ENCODE results near the gene KCTD8. TPM values are rescaled to one million over a fixed set of nuclear protein-coding genes. Genes with fewer than 3 reads are reported as not detected.

Gene KCTD8
- total RNA-seq, 2 experiments from 2014 or later: not detected

GRCh38 chr4:44287505-44287904 is 161.1 kb downstream of the KCTD8 start:
- Mint-ChIP-seq H3K27ac (no peak overlapping the region), H3K4me3 (no peak overlapping the region), H3K27me3 (ENCODE audit: low read depth) (no peaks in the 10 kb centered on the region), H3K4me1 (ENCODE audit: low read depth) (no peaks in the 10 kb centered on the region), H3K36me3 (ENCODE audit: low read depth) (no peaks in the 10 kb centered on the region), H3K9me3 (peaks cover 13% of the 10 kb centered on the region)
- DNase-seq: no peak
- intact Hi-C loops (cut with micrococcal nuclease): no loop called here
- CTCF ChIA-PET: no interaction called here

GRCh38 chr4:44279469-44279868 is 169.1 kb downstream of the KCTD8 start:
- no peaks in the 10 kb centered on the region for H3K27me3 Mint-ChIP-seq (ENCODE audit: low read depth)
- DNase-seq: no peak
- no peaks in the 10 kb centered on the region for H3K4me1 Mint-ChIP-seq (ENCODE audit: low read depth)
- H3K27ac Mint-ChIP-seq: no peak overlapping the region
- peaks cover 6% of the 10 kb centered on the region for H3K9me3 Mint-ChIP-seq
- CTCF ChIA-PET: no interaction called here
- intact Hi-C loops (cut with micrococcal nuclease): no loop called here
- H3K4me3 Mint-ChIP-seq: no peak overlapping the region
- no peaks in the 10 kb centered on the region for H3K36me3 Mint-ChIP-seq (ENCODE audit: low read depth)

GRCh38 chr4:44279066-44279465 is 169.5 kb downstream of the KCTD8 start:
- H3K36me3 Mint-ChIP-seq (ENCODE audit: low read depth): no peaks in the 10 kb centered on the region
- intact Hi-C loops (cut with micrococcal nuclease): no loop called here
- no peaks in the 10 kb centered on the region for H3K4me1 Mint-ChIP-seq (ENCODE audit: low read depth)
- H3K4me3 Mint-ChIP-seq: no peak overlapping the region
- no peak for DNase-seq
- peaks cover 5% of the 10 kb centered on the region for H3K9me3 Mint-ChIP-seq
- CTCF ChIA-PET: no interaction called here
- H3K27ac Mint-ChIP-seq: no peak overlapping the region
- no peaks in the 10 kb centered on the region for H3K27me3 Mint-ChIP-seq (ENCODE audit: low read depth)

- no peak overlapping the region for H3K27ac Mint-ChIP-seq
These were observed 191.1 kb downstream of the KCTD8 start for GRCh38 chr4:44257461-44257860.

DNA sequence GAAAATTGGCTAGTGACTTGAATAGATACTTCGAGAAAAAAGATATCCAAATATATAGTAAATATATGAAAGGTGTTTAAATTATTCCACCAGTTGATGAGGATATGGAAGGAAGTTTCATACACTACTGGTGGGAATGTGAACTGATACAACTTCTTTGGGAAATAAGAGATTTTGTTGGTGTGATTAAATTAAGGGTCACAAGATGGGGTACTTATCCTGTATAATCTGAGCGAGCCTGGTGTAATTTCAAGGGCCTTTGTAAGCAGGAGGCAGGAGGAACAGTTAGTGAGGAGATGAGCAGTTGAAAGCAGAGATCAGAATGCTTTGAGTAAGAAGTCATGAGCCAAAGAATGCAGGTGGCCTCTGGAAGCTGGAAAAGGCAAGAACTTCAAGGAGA is 192.2 kb downstream of the KCTD8 start:
- H3K4me3 Mint-ChIP-seq: no peak overlapping the region
- no peak for DNase-seq
- no peaks in the 10 kb centered on the region for H3K27me3 Mint-ChIP-seq (ENCODE audit: low read depth)
- H3K36me3 Mint-ChIP-seq (ENCODE audit: low read depth): no peaks in the 10 kb centered on the region
- CTCF ChIA-PET: no interaction called here
- peaks cover 4% of the 10 kb centered on the region for H3K9me3 Mint-ChIP-seq
- H3K27ac Mint-ChIP-seq: no peak overlapping the region
- intact Hi-C loops (cut with micrococcal nuclease): no loop called here
- H3K4me1 Mint-ChIP-seq (ENCODE audit: low read depth): no peaks in the 10 kb centered on the region

More at GRCh38 chr4:44257461-44257860, 191.1 kb downstream of the KCTD8 start:
- Mint-ChIP-seq H3K36me3 (ENCODE audit: low read depth) (no peaks in the 10 kb centered on the region), H3K9me3 (peaks cover 4% of the 10 kb centered on the region), H3K4me1 (ENCODE audit: low read depth) (no peaks in the 10 kb centered on the region), H3K4me3 (no peak overlapping the region), H3K27me3 (ENCODE audit: low read depth) (no peaks in the 10 kb centered on the region)
- DNase-seq: no peak
- CTCF ChIA-PET: no interaction called here
- intact Hi-C loops (cut with micrococcal nuclease): no loop called here

- H3K9me3 Mint-ChIP-seq: no peaks in the 10 kb centered on the region
- intact Hi-C loops (cut with micrococcal nuclease): no loop called here
- H3K4me3 Mint-ChIP-seq: no peak overlapping the region
- CTCF ChIA-PET: no interaction called here
- H3K36me3 Mint-ChIP-seq (ENCODE audit: low read depth): no peaks in the 10 kb centered on the region
- H3K27me3 Mint-ChIP-seq (ENCODE audit: low read depth): no peaks in the 10 kb centered on the region
- no peak overlapping the region for H3K27ac Mint-ChIP-seq
- H3K4me1 Mint-ChIP-seq (ENCODE audit: low read depth): no peaks in the 10 kb centered on the region
- no peak for DNase-seq
These were observed 211.0 kb downstream of the KCTD8 start for GRCh38 chr4:44237643-44238042.

DNA sequence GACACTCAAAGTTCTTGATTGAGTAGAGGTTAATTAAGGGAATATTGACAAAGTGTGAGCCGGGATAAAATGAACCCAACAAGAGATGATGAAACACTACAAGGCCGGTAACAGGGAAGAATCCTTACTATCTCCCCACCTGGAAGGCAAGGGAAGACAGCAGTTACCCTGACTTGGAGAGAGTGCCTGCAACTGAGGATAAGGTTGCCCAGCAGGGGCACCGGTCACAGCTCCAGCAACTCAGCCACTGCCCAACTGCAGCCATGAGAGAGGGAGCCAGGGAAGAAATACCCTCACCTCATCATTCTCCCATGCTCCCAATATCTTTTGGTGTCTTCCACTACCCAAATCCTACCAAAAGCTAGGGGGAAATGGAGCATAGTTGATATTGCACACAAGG is 212.7 kb downstream of the KCTD8 start:
- no peak overlapping the region for H3K27ac Mint-ChIP-seq
- no peaks in the 10 kb centered on the region for H3K9me3 Mint-ChIP-seq
- DNase-seq: no peak
- CTCF ChIA-PET: no interaction called here
- H3K27me3 Mint-ChIP-seq (ENCODE audit: low read depth): no peaks in the 10 kb centered on the region
- intact Hi-C loops (cut with micrococcal nuclease): no loop called here
- no peaks in the 10 kb centered on the region for H3K36me3 Mint-ChIP-seq (ENCODE audit: low read depth)
- H3K4me1 Mint-ChIP-seq (ENCODE audit: low read depth): no peaks in the 10 kb centered on the region
- H3K4me3 Mint-ChIP-seq: no peak overlapping the region

- intact Hi-C loops (cut with micrococcal nuclease): no loop called here
- Mint-ChIP-seq H3K4me1 (ENCODE audit: low read depth) (no peaks in the 10 kb centered on the region), H3K27me3 (ENCODE audit: low read depth) (no peaks in the 10 kb centered on the region), H3K9me3 (no peaks in the 10 kb centered on the region), H3K36me3 (ENCODE audit: low read depth) (no peaks in the 10 kb centered on the region), H3K27ac (no peak overlapping the region), H3K4me3 (no peak overlapping the region)
- CTCF ChIA-PET: no interaction called here
- no peak for DNase-seq
These were observed 216.3 kb downstream of the KCTD8 start for GRCh38 chr4:44232262-44232661.

- DNase-seq: no peak
- H3K9me3 Mint-ChIP-seq: peaks cover 4% of the 10 kb centered on the region
- intact Hi-C loops (cut with micrococcal nuclease): no loop called here
- H3K4me3 Mint-ChIP-seq: no peak overlapping the region
- no peak overlapping the region for H3K27ac Mint-ChIP-seq
- no peaks in the 10 kb centered on the region for H3K27me3 Mint-ChIP-seq (ENCODE audit: low read depth)
- no peaks in the 10 kb centered on the region for H3K36me3 Mint-ChIP-seq (ENCODE audit: low read depth)
- CTCF ChIA-PET: interaction anchor here (0.6 kb wide), 1 partner anchor 399 kb away, joined by 3 read pairs; no protein-coding TSS in a partner anchor
- no peaks in the 10 kb centered on the region for H3K4me1 Mint-ChIP-seq (ENCODE audit: low read depth)
These were observed 217.6 kb downstream of the KCTD8 start for GRCh38 chr4:44231006-44231405.

DNA sequence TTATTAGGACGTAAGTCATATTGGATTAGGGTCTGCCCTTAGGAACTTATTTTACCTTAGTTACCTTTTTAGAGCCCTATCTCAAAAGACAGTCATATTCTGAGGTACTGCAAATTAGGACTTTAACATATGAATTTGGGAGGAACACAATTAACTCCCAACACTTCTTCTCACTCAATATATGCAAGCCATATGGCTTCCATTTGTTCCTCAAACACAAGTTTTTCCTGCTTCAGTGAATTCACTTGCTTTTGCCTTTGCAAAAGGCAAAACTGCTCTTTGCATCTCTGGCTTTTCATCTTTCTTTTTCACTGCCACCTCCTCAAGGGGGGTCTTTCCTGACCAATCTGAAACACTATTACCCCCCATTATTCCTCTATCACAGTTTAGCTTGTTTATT is 220.3 kb downstream of the KCTD8 start:
- Mint-ChIP-seq H3K27ac (no peak overlapping the region), H3K4me1 (ENCODE audit: low read depth) (no peaks in the 10 kb centered on the region), H3K27me3 (ENCODE audit: low read depth) (no peaks in the 10 kb centered on the region), H3K36me3 (ENCODE audit: low read depth) (no peaks in the 10 kb centered on the region), H3K4me3 (no peak overlapping the region), H3K9me3 (peaks cover 5% of the 10 kb centered on the region)
- intact Hi-C loops (cut with micrococcal nuclease): no loop called here
- CTCF ChIA-PET: no interaction called here
- DNase-seq: no peak

GRCh38 chr4:44221407-44221806 is 227.2 kb downstream of the KCTD8 start:
- Mint-ChIP-seq H3K27ac (no peak overlapping the region), H3K27me3 (ENCODE audit: low read depth) (no peaks in the 10 kb centered on the region), H3K4me1 (ENCODE audit: low read depth) (no peaks in the 10 kb centered on the region), H3K9me3 (peaks cover 2% of the 10 kb centered on the region), H3K4me3 (no peak overlapping the region), H3K36me3 (ENCODE audit: low read depth) (no peaks in the 10 kb centered on the region)
- intact Hi-C loops (cut with micrococcal nuclease): no loop called here
- CTCF ChIA-PET: no interaction called here
- no peak for DNase-seq

DNA sequence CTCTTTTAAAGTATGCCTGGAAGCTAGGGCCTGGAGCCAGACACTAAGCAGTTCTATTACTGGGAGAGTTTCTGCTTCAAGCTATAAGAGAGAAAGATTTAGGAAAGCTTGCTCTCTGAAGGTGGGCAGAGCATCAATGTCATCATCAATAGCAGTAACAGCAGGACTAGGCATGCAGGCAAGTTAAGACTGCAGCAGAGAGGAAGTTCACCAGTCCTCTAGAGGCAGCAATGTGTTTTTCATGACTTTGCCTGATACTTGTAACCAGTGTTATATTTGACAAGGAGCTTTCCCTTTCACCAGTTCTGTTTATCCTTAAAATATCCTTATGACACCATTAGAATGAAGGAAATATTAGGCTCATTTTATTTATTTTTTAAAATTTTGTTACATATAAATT is 237.9 kb downstream of the KCTD8 start:
- Mint-ChIP-seq H3K36me3 (ENCODE audit: low read depth) (no peaks in the 10 kb centered on the region), H3K4me3 (no peak overlapping the region), H3K27me3 (ENCODE audit: low read depth) (no peaks in the 10 kb centered on the region), H3K9me3 (peaks cover 3% of the 10 kb centered on the region), H3K4me1 (ENCODE audit: low read depth) (no peaks in the 10 kb centered on the region), H3K27ac (no peak overlapping the region)
- CTCF ChIA-PET: no interaction called here
- intact Hi-C loops (cut with micrococcal nuclease): no loop called here
- no peak for DNase-seq

GRCh38 chr4:44196796-44197195 is 251.8 kb downstream of the KCTD8 start:
- intact Hi-C loops (cut with micrococcal nuclease): no loop called here
- no peak for DNase-seq
- Mint-ChIP-seq H3K27me3 (ENCODE audit: low read depth) (no peaks in the 10 kb centered on the region), H3K4me1 (ENCODE audit: low read depth) (no peaks in the 10 kb centered on the region), H3K9me3 (peaks cover 6% of the 10 kb centered on the region), H3K27ac (no peak overlapping the region), H3K4me3 (no peak overlapping the region), H3K36me3 (ENCODE audit: low read depth) (no peaks in the 10 kb centered on the region)
- CTCF ChIA-PET: no interaction called here

DNA sequence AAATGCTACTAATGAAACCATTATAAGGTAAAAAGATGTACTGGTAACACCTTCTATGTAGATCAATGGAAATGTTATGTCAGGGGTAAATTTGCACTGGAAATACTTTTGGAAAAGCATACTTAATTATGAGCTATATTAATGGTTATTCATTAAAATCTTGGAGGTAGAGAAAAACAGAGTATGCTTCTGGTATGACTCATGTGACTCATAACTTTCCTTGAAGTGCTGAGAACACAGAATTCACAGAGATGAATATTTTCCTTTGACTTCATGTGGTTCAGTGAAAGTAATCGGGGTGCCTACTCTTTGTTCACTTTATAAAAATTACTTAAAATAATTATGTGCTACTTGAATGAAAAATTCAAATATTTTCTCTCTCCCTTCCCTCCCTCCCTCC is 254.2 kb downstream of the KCTD8 start:
- Mint-ChIP-seq H3K27me3 (ENCODE audit: low read depth) (no peaks in the 10 kb centered on the region), H3K9me3 (peaks cover 7% of the 10 kb centered on the region), H3K4me3 (no peak overlapping the region), H3K27ac (no peak overlapping the region), H3K36me3 (ENCODE audit: low read depth) (no peaks in the 10 kb centered on the region), H3K4me1 (ENCODE audit: low read depth) (no peaks in the 10 kb centered on the region)
- no peak for DNase-seq
- intact Hi-C loops (cut with micrococcal nuclease): no loop called here
- CTCF ChIA-PET: no interaction called here

All from activated naive CD4-positive, alpha-beta T cell treated with anti-CD3 and anti-CD28 coated beads for 36 hours (primary cell).